GM19324 (cell line): ENCODE results near the gene SLC12A1.

ENCODE experiments used
- ATAC-seq: cut with Tn5 transposase; IDR thresholded peaks from one replicate; pipeline ENCODE4 v1.9.1; 2021; ENCODE audit warnings: mild to moderate bottlenecking, moderate library complexity; ENCODE audit not compliant: unreplicated experiment, low FRiP score

Gene SLC12A1

GRCh38 chr15:48205981-48206380 is at the start of gene SLC12A1:
Gene SLC12A1 (plus strand): TSS chr15:48206302. CDS start chr15:48207720, 1,418 bp downstream.
- ATAC-seq = no peak

- ATAC-seq = no peak
These were observed 37.5 kb upstream of the SLC12A1 start for GRCh38 chr15:48168616-48169015.

- no peak for ATAC-seq
These were observed 35.1 kb upstream of the SLC12A1 start for GRCh38 chr15:48170981-48171380.

- no peak for ATAC-seq
These were observed 31.0 kb upstream of the SLC12A1 start for GRCh38 chr15:48175126-48175525.

- no peak for ATAC-seq
These were observed 30.0 kb upstream of the SLC12A1 start for GRCh38 chr15:48176112-48176511.

- no peak for ATAC-seq
These were observed 29.1 kb upstream of the SLC12A1 start for GRCh38 chr15:48176957-48177356.

- peak; percentile 67 for ATAC-seq
These were observed 28.7 kb upstream of the SLC12A1 start for GRCh38 chr15:48177383-48177765.

- peak; percentile 82 for ATAC-seq
These were observed 28.1 kb upstream of the SLC12A1 start, which contains the start of gene MYEF2 for GRCh38 chr15:48177766-48178647. Gene MYEF2 (minus strand): TSS chr15:48178295. CDS start chr15:48178237, 58 bp downstream.

GRCh38 chr15:48178648-48178931 is 27.5 kb upstream of the SLC12A1 start:
- ATAC-seq = no peak

GRCh38 chr15:48182749-48183148 is 23.4 kb upstream of the SLC12A1 start:
- ATAC-seq = no peak

- ATAC-seq = no peak
These were observed 20.6 kb upstream of the SLC12A1 start for GRCh38 chr15:48185529-48185928.

- ATAC-seq = no peak
These were observed 19.8 kb upstream of the SLC12A1 start for GRCh38 chr15:48186271-48186670.

- no peak for ATAC-seq
These were observed 15.0 kb upstream of the SLC12A1 start for GRCh38 chr15:48190932-48191573.

- no peak for ATAC-seq
These were observed 14.4 kb upstream of the SLC12A1 start, which contains the start of gene CTXN2 for GRCh38 chr15:48191574-48192225. Gene CTXN2 (plus strand): TSS chr15:48191665. CDS start chr15:48201301, 9,636 bp downstream.

- ATAC-seq = no peak
These were observed 4.0 kb upstream of the SLC12A1 start for GRCh38 chr15:48202068-48202467.

GRCh38 chr15:48221261-48221660 is 15.2 kb downstream of the SLC12A1 start:
- no peak for ATAC-seq

- ATAC-seq = no peak
These were observed 15.8 kb downstream of the SLC12A1 start for GRCh38 chr15:48221885-48222284.

- no peak for ATAC-seq
These were observed 16.5 kb downstream of the SLC12A1 start for GRCh38 chr15:48222627-48223026.

- ATAC-seq = no peak
These were observed 19.7 kb downstream of the SLC12A1 start for GRCh38 chr15:48225771-48226170.

GRCh38 chr15:48230498-48230897 is 24.4 kb downstream of the SLC12A1 start:
- no peak for ATAC-seq

GRCh38 chr15:48233246-48233645 is 27.1 kb downstream of the SLC12A1 start:
- no peak for ATAC-seq
